Upper lobe of left lung (tissue), 4 donors: ENCODE data around the gene PRKG1.

Experiments used
- CTCF ChIP-seq, 6 experiments: fragments of 450-650 bp in 4 of 6; fragments of 200-600 bp in 2 of 6; sonication (generic) in 2 of 6; IDR thresholded peaks; one replicate each; pipeline ENCODE4 v1.5.1; 2016 to 2019; ENCODE audit warnings: antibody characterized with exemption in 6 of 6
- POLR2A ChIP-seq, 4 donors: fragments of 450-650 bp; IDR thresholded peaks; one replicate each; pipeline ENCODE4 v1.5.1; 2016 to 2017; ENCODE audit warnings: antibody characterized with exemption in 4 of 4, mild to moderate bottlenecking in 2 of 4

GRCh38 chr10:52322936-52323335 lies 1248.6 kb downstream of the PRKG1 start:
- no peak for TF ChIP-seq CTCF (IDR thresholded peaks at IDR 0.05)
- TF ChIP-seq POLR2A (IDR thresholded peaks at IDR 0.05) = no peak
